ENCODE measurements around the gene LAMB1.
"Not testable (repeated sequence)": the region's sequence is repeated elsewhere in the genome, so short reads cannot be mapped to it uniquely, and the experiment has no call there.

Gene LAMB1

DNA sequence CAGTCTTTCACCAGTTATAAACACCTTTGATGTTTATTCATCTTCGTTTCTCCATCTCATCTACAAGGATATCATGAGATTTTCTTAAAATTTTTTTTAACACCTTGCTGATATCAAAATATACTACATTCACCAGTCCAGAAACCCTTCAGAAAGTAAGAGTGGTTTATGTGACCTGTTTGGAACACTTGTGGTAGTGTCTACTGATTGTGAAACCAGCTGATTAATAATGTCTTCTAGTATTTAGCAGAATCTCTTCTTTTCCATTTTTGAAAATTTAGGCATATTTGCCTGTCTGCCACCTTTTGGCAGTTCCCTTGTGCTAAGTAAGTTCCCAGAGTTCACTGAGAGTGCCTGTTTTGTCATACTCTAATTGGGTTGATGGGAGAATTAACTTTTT lies 93.5 kb downstream of the LAMB1 start:
- no peak for DNase-seq

DNA sequence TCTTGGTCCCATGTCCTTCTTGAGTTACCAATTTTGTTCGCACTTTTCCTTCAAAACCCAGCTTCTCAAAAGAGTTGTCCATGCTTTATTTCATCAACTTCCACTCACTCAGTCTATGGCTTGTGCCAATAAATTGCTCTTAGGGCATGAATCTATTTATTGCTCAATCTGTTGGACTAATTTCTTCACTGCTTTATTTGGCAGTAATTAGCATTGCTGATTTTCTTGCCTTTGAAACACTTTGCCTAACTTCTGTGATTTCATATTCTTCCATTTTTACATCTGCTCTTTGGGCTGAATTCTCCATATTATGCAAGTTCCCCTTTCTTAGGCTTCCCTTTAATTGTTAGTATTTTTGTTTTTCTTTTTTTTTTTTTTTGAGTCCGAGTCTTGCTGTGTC lies 95.2 kb downstream of the LAMB1 start:
- no peak for DNase-seq

DNA sequence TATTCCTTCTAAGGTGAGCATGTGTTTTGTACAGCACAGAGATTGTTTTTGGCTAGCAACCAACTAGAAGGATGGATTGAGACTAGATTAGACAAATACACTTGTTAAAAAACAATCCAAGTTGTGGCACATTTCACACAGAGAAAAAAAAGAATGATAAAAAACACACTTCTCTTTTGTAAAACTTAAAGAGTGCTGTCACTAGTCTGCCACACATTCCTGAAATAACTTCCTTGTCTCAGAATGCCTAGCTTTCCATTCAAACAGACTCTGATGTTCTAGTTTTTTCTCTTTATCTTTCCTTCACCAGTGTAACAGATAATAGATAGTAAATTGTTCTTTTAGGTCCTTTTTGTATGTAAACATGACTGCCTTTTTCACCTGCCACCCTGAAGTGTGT lies 100.6 kb downstream of the LAMB1 start:
- no peak for DNase-seq

DNA sequence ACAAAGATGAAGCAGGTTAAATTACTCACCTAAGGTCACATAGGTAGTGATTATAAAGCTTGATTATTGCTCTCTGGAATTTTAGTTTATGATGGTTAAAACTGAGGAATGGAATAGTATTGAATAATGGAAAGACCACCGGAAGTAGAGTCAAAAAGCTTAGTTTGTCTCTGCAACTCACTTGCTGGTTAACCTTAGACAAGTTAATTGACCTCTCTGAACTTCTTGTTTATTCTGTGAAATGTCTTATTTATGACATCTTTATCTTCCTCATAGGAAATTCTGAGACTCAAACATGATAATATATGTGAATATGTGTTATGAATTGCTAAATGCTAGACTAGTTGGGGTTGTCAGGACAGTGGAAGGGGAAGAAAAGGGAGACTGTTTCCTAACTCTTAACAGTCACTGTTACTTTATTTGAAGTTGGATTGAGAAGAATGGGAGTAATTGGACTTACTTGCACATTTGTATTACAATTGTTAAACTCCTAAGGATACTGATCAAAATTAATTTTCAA lies 102.4 kb downstream of the LAMB1 start:
- DNase-seq, result no peak

DNA sequence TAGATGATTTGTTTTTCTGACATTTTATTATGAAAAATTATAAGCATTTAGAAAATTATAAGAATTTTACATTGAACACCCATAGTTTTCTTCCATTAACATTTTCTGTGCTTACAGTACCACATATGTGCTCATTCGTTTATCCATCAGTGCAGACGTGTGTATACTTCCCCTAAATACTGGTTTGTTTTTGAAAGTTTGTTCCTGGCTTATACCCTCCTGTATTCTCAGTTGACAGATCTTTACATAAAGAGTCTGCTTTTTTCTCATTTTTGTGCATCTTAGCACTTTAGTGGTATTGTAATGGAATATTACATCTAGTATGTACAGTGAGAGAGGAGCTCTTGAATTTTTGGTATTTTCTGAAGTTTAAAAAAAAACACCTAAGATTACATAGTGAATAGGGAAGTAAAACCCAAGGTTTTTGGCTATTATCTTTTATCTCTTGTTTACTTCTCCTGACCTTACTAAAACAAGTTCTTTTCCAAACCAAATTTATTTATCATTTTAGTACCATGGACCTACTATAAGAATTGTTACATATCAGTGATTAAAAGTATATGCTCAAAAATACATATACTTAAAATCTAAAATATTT lies 103.9 kb downstream of the LAMB1 start:
- no peak for DNase-seq

DNA sequence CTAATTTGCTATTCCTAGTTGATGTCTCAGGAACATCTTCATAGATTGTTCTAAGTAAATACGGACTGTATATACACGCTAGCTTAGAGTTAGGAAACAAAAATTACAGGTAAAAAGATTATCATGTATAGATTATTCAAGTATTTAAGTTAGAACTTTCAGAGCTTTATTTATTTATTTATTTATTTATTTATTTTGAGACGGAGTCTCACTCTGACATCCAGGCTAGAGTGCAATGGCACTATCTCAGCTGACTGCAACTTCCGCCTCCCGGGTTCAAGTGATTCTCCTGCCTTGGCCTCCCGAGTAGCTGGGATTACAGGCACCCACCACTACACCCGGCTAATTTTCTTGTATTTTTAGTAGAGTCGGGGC lies 110.6 kb downstream of the LAMB1 start:
- DNase-seq, result not testable (repeated sequence)

DNA sequence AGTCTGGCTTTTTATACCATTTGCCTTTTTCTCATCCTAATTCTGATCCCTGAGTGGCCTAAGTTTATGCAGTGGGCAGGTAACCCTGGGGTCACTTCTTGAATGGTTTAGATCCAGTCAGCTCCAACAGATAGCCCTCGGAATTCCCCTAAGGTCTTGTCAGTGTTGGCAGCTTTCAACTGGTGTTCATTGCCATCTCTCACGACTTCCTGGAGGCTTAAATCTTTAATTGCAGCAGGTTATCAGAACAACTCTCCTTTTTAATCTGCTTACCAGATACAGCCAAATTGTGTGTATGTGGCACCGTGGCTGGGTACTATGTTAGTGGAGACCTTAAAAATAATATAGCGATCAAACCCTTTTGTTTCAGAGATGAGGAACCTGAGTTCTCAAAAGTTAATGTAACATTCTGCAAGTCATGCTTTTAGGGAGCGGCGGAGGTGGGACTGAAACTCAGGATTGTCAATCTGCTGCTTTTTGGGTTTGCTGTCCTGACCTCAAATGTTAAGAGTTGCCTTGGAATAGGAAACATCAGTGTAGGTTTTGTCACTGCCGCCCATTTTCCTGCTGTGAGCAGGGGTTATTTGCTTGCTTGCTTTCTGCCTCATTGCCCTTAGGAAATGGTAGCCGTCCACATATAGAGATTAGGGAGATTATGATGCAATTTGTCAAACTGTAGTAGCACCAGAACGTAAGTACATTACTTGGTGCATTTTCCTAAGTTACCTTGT lies 111.2 kb downstream of the LAMB1 start:
- no peak for DNase-seq

DNA sequence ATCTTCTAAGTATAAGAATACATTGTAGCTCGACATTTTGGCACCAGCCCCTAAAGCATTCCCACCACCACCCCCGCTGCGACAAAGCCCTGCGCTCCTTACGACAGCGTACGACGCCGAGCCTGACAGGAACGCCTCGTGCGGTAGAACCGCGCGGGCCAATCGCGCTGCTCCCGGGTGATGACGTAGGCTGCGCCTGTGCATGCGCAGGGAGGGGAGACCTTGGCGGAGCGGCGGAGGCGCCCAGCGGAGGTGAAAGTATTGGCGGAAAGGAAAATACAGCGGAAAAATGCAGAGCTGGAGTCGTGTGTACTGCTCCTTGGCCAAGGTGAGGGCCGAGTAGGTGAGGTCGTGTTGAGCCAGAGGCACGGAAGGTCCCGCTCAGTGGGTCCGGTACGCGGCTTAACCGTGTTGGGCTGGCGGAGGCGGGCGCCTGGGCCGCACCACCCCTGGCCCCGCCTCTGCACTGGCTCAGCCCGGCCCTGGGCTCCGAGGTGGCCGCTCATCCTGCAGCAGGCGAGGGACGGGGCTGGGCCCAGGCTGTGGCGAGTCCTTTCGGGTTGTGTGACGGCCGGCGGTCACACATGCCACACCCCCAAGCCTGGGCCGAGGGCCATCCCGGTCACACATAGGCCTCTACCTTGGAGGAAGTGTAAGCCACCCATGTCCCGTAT lies 111.9 kb downstream of the LAMB1 start, which contains the start of gene DLD:
TSS of gene DLD (plus strand) at position 222 of the 674 bp plus-strand sequence. CDS start at position 290, 68 bp downstream.
- DNase-seq, result peak; percentile 91

DNA sequence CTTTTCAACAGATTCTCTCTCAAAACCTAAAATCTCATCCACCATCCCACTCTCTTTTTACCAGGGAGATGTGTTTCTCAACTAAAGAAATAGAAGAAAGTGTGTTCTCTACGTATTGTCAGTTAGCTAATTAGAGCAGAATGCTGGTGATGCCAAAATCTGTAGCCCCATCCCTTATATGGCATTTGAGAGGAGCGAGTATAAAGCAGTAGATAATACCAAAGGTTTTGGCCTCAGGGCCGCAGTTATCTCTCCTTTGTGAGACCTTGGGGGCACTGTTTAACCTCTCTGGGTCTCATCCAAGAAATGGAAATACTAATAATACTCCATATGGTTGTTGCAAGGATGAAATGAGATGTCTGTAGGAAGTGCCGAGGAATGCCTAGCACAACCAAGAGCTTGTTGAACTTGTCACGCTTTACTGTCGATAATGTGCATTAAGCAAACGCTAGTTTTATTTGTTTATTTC lies 112.4 kb downstream of the LAMB1 start:
- no peak for DNase-seq

DNA sequence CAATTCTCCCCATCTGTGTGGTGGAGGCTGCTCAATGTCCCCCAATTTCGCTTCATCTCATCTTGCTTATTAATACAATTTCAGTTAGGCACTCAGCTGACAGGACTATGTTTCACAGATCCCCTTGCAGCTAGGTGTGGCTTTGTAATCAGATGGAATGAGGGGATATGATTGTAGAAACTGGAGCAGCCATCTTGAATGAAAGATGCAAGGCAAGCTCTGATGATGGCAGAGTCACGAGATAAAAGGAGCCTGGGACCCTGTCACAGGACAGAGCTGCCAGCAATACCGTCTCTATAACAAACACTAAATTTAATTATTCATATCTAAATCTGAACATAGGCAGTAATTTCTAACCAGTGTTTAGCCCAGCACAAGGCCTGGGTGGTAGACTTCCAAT lies 113.0 kb downstream of the LAMB1 start:
- DNase-seq, result no peak

DNA sequence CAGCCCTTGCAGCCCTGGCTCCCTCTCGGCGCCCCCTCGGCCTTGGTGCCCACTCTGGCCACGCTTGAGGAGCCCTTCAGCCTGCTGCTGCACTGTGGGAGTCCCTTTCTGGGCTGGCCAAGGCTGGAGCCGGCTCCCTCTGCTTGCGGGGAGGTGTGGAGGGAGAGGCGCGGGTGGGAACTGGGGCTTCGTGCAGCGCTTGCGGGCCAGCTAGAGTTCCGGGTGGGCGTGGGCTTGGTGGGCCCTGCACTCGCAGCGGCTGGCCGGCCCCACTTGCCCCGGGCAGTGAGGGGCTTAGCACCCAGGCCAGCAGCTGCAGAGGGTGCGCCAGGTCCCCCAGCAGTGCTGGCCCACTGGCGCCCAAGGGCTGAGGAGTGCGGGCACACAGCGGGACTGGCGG lies 115.1 kb downstream of the LAMB1 start:
- DNase-seq, result not testable (repeated sequence)

DNA sequence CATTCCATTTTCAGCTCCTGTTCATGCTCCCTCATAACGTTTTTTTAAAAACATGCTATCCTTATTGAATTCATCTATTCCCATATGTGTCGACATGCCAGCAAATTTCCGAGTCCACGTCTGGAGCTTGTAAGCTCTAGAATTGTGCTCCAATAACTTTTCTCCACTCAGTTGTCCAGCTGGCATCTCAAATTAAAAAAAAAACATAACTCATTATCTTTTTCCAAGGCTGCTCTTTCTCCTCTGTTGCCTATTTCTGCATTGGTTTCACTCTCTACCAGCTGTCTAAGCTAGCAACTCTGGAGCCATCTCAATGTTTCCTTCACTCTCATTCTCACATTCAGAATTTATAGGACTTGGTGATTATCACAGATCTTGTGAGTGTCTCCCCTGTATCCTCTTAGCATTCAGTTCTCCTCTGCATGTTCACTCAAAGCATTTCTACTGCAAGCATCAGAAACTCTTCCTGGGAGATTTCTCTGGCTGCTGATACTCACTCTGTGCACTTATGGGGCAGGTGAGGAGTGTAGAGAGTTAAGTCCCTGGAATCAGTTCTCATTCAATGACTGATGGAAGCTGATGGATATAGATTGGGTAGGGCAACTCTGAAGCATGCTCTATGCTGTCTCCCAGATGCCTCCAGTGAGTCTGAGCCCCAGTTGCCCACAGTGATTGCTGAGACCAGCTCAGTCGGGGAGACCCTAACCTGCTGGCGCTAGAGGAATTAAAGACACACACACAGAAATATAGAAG lies 118.7 kb downstream of the LAMB1 start:
- no peak for DNase-seq

DNA sequence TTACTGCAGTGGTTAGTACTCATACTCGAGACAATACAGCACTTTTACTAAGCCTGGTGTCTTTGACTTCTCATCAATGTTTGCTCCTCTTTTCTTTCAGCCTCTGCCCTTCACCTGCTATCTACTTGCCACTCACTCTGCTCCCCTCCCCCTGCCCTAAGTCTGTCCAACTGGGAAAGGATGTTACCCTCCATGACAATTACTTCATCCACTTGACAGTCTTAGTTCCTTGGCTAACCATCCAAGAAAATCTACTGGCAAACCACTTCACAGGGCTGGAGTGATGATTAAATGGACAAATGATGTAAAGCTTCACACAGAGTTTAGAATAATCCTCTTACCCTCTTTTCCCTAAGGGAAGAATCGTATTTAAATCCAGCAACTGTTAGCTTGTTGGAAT lies 120.2 kb downstream of the LAMB1 start:
- DNase-seq, result no peak

DNA sequence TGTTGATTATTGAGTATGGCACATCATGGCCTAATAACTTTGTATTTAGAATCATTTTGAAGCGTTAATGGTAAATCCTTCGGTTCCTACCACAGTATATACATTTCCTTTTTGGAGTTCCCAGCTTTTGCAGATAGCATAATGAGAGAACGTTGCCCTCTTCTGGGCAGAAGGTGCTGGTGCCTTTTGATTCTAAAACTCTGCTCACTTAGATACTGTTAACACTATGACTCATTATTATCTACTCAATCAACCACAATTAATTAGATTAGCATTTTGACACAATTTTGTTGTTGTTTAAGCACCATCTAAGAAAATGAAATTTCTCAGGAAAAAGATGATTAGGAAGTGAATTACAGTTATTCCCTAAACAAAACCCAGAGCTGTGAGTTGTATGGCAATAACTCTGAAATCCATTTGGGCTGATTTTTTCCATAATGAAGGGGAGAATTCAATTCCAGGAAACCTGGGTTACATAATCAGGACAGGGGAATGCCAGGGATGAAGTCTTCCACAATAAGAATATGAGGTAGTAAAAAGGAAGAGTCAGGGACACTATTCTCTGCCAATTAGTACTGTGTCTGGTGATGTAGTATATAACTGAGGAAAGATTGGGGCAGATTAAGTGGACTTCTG lies 123.4 kb downstream of the LAMB1 start:
- DNase-seq, result peak; percentile 18

DNA sequence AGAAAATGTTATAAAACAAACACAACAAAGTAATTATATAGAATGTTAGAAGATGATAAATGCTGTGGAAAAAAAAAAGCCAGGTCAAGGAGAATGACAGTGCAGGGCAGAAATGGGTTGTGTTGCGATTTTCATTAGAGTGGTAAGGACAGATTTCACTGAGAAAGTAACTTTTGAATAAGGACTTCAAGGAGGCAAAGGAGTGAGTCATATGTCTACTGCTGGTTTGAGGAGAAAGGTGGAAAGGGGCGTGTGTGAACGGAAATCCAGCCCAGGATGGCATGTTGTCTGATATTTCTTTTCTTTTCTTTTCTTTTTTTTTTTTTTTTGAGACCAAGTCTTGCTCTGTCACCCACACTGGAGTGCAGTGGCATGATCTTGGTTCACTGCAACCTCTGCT lies 124.3 kb downstream of the LAMB1 start:
- no peak for DNase-seq

DNA sequence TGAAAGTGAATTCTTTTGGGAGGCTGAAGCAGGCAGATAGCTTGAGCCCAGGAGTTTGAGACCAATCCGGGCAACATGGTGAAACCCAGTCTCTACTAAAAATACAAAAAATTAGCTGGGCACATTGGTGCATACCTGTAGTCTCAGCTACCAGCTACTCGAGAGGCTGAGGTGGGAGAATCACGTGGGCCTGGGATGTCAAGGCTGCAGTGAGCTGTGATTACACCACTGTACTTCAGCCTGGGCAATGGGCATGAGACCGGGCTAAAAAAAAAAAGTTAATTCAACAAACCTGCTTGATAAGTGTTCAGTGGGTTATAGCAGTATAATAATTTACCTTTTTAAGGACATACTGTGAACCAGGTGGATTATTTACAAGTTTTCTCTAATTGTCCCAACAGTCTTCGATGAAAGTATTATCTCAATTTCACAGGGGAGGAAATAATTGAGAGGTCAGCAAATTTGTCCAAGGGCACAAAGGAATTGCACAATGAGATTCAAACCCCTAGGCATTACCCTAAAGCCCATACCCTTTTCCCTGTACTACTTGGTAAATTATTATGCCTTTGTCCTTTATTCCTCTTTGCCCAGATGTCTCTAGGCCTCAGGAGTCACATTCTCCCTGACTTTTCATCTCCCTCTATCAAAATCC lies 125.1 kb downstream of the LAMB1 start:
- DNase-seq, result no peak

DNA sequence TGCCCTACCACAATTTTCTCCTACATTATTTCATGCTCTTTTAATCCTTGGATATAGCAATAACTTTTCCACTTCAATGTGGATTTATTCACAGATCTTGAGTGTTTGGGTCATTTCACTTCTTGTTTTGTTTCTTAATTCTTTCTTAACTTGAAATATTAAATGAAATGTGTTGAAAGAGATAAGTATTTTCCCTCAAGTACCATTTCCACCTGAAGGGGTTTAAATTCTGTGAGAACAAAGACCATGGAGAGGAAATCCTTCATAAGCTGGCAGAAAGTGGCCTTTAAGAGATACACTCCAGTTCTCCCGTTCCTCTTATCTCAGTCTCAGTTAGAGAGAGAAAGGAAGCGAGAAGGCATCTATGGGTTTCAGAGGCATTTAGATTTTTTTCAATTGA lies 126.0 kb downstream of the LAMB1 start:
- DNase-seq, result no peak

DNA sequence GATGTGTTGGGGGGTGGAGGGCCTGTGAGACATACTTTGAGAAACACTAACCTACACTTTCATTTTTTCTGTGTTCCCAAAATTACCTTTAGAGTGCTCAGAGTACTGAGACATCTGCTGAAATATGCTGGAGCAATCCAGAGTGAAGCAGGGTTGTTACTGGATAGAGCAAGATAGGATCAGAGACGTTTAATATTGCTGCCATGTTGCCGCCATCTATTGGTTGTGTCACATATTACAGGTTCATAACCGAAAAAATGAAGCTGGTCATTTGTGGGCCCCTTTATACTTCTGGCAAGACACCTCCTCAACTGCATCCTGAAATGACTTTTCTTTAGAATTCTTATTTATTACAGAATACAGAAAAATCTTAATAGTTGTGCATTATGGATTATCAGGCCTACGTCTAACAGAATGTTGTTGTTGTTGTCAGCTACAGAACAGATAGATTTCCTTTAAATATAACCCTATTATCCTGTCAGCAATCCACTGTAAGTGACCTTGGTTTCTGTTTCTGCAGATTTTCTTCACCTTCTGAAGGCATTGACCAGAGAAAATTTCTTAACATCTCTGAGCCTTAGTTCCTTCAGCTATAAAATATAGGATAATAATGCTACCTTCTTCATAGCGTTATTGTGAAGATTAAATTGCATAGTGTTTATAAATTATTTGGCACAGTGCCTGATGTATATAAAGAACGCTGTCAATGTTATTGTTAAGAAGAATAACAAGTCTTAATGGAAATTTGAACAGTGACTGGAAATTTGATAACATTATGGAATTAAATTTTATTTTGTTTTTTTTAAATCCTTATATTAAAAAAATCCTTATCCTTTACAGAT lies 128.1 kb downstream of the LAMB1 start:
- no peak for DNase-seq

DNA sequence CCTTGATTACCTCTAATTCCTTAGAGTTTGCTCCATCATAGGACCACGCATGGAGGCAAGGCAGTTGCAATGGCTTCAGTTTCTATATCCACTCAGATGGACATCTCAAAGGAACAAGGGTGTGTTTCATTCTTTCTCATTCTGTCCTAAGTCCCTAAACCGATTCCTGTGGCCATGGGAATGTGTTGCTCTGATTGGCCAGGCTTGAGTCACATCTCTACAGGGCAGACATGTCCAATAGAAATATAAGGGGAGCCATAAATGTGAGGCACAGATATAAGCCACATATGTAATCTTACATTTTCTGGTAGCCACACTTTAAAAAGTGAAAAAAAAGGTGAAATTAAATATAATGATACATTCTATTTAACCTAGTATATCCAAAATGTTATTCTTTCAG lies 128.8 kb downstream of the LAMB1 start:
- no peak for DNase-seq
